ENCODE data around the gene ZNF830. TPM values are rescaled to one million over a fixed set of nuclear protein-coding genes. Genes with fewer than 3 reads are reported as not detected.

ZNF830 gene
- total RNA-seq, 4 donors from 2014 or later = 5.1 to 14.7 (median 9.1) TPM

DNA sequence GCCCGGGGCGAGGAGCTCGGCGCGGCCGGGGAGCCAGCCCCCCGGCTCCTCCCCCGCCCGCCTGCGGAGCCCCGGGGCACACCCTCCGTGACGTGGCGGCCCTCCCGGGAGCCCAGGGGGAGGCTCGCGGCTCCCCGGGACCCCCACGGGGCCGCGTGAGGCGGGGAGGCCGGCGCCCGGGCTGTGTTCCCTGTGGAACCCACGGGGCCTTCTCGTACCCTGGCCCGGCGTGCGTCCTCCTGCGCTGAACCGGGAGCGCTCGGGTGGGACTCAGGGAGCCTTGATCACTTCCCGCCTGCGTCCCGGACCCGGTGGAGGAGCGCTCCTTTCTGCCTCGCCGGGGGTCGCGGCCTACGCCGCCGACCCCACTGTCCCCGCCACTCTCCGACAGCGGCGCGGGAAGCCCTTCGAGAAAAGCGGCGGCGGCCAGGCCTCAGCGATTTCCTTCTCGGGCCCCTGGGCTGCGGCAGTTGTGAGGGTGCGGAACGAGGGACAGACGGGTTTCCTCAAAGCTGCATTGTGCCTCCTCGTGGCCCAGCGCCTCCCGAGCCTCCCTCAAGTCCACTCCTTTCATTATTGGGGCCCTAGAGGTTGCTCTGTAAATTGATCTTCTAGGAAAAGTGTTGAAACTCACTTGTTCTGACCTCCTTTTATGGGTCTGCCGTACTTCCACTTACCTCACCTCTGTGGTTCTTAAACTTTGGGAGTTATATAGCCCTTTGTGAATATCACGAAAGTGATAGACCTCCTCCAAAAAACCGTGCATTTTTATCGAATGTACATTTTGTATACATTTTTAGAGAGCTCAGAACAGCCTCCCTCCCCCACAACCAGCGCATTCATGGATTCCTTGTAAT is 19.6 kb downstream of the ZNF830 start:
- Histone ChIP-seq H3K4me3 (peak overlapping the region; percentile 82 to 97 (median 90)), H3K9me3 (no peaks in the 10 kb centered on the region), H3K36me3 (peaks cover 0 to 2% (median 0%) of the 10 kb centered on the region in 3 donors), H3K27me3 (no peaks in the 10 kb centered on the region), H3K4me1 (peaks cover 0 to 39% (median 14%) of the 10 kb centered on the region in 4 donors), H3K27ac (peak overlapping the region; percentile 93 to 100 (median 98))
- TF ChIP-seq POLR2A (IDR thresholded peaks at IDR 0.05) = peak in 1 of 2 donors; percentile 4
- TF ChIP-seq EP300 (IDR thresholded peaks at IDR 0.05) = peak in 1 of 2 donors; percentile 22
- TF ChIP-seq, protein P1, sequence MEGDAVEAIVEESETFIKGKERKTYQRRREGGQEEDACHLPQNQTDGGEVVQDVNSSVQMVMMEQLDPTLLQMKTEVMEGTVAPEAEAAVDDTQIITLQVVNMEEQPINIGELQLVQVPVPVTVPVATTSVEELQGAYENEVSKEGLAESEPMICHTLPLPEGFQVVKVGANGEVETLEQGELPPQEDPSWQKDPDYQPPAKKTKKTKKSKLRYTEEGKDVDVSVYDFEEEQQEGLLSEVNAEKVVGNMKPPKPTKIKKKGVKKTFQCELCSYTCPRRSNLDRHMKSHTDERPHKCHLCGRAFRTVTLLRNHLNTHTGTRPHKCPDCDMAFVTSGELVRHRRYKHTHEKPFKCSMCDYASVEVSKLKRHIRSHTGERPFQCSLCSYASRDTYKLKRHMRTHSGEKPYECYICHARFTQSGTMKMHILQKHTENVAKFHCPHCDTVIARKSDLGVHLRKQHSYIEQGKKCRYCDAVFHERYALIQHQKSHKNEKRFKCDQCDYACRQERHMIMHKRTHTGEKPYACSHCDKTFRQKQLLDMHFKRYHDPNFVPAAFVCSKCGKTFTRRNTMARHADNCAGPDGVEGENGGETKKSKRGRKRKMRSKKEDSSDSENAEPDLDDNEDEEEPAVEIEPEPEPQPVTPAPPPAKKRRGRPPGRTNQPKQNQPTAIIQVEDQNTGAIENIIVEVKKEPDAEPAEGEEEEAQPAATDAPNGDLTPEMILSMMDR (IDR thresholded peaks at IDR 0.05) = peak in 4 of 5 experiments; percentile 30 to 58 (median 32)
- DNase-seq (ENCODE audit: low spot score in 2 of 2) = peak; percentile 52 to 71
- WGBS, 2 donors = 1% methylated on average over 29 to 52 of the region's 69 CpGs

DNA sequence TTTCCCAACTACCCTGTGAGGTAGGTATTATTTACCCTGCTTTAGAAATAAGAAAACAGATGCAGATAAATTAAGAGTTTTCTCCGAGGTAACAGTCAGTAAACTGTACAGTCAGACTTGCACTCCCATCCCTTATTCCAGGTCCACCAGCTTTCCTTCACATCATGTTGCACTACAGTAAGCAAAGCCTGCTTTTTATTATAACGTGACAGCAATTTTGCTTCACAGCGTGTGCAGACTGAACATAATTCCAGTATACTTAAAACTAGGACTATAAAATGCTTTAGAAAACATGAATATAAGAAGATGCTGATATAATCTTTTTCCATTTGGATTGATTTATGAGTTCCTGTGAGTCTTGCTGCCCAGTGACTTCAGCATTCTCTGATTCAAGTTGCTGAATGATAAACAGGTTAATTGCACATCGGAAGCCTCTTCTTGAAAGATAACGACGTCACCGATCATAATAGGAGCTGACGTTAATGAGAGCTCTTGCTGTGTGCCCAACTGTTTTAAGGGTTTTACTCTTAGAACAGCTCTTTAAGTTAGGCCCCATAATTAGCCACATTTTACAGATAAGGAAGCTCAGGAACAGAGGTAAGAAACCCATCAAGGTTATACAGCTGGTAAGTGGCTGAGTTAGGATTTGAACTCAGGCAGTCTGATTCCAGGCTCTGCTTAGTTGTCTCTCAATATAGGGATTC is 20.4 kb downstream of the ZNF830 start:
- WGBS, 2 donors = 12% methylated on average over 8 of the region's 8 CpGs
- TF ChIP-seq, protein P1 (IDR thresholded peaks at IDR 0.05) = no peak
- TF ChIP-seq POLR2A (IDR thresholded peaks at IDR 0.05) = no peak
- TF ChIP-seq EP300 (IDR thresholded peaks at IDR 0.05) = no peak
- no peak for DNase-seq (ENCODE audit: low spot score in 2 of 2)
- Histone ChIP-seq H3K27ac (peak overlapping the region; percentile 93 to 100 (median 98)), H3K36me3 (peaks cover 0 to 10% (median 4%) of the 10 kb centered on the region in 3 donors), H3K4me1 (peaks cover 0 to 39% (median 14%) of the 10 kb centered on the region in 4 donors), H3K9me3 (no peaks in the 10 kb centered on the region), H3K4me3 (peak overlapping the region; percentile 82 to 97 (median 90)), H3K27me3 (no peaks in the 10 kb centered on the region)

DNA sequence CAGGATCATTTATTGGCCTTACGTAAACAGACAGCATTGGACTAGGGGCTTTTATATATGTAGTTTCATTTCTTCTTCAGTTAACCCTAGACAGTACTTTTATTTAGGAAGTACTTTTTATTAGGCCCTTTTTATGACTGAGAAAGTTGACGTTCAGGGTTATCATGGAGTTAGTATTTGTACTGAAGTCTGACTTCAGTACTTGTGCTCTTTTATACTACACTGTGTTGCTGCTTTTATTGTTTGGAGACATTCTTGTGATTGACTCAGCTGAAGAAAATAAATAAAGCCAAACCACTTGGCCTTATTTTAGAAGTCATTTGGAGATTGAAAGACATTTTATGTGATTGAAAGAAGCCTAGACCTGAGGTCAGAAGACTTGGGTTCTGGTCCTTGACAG is 25.9 kb downstream of the ZNF830 start:
- 71 to 79% methylated on average over 2 of the region's 2 CpGs for WGBS, 2 donors
- TF ChIP-seq POLR2A (IDR thresholded peaks at IDR 0.05) = no peak
- peaks cover 0 to 61% (median 26%) of the 10 kb centered on the region in 3 donors for H3K36me3 ChIP-seq
- DNase-seq (ENCODE audit: low spot score in 2 of 2) = no peak
- peaks cover 0 to 15% (median 2%) of the 10 kb centered on the region in 4 donors for H3K4me1 ChIP-seq
- no peaks in the 10 kb centered on the region for H3K9me3 ChIP-seq
- no peak overlapping the region for H3K27ac ChIP-seq
- H3K4me3 ChIP-seq = no peak overlapping the region
- no peaks in the 10 kb centered on the region for H3K27me3 ChIP-seq

DNA sequence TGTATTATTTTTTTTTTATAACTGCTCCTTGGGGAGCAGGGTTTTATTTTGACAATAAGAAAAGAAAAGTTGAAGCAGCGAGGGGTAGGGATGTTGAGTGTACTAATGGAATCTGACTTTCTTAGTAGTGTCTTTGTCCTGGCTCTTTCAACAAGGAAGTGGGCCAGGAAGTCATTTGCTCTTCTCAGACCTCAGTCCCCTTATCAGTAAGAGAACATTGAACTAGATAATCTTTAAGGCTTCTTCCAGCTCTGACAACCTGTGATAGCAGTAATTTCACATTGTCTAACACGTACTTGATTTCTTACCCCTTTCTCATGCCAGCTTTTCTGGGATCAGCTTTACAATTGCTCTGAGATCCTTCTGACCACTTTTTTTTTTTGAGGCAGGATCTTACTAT is 27.3 kb downstream of the ZNF830 start:
- no peaks in the 10 kb centered on the region for H3K9me3 ChIP-seq
- H3K27ac ChIP-seq = no peak overlapping the region
- DNase-seq (ENCODE audit: low spot score in 2 of 2) = no peak
- TF ChIP-seq POLR2A (IDR thresholded peaks at IDR 0.05) (no peak), EP300 (IDR thresholded peaks at IDR 0.05) (no peak)
- TF ChIP-seq, protein P1 (IDR thresholded peaks at IDR 0.05) = no peak
- peaks cover 0 to 3% (median 0%) of the 10 kb centered on the region in 4 donors for H3K4me1 ChIP-seq
- no peaks in the 10 kb centered on the region for H3K27me3 ChIP-seq
- WGBS, 2 donors = 73% methylated on average over 2 of the region's 2 CpGs
- H3K36me3 ChIP-seq = peaks cover 0 to 75% (median 30%) of the 10 kb centered on the region in 3 donors
- no peak overlapping the region for H3K4me3 ChIP-seq

DNA sequence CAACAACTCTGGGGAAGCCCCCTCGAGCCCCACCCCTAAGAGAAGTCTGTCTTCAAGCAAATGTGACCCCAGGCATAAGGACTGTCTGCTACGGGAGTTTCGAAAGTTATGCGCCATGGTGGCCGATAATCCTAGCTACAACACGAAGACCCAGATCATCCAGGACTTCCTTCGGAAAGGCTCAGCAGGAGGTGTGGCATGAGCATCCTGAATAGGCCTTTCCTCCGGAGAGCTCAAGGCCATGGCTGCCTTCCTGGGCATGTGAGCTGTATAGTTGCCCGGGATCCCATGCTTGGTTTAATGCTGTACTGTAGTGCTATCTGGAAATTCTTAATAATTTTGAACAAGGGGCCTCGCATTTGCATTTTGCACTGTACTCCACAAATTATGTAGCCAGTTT is 28.1 kb downstream of the ZNF830 start:
- Histone ChIP-seq H3K27me3 (no peaks in the 10 kb centered on the region), H3K36me3 (peaks cover 0 to 83% (median 30%) of the 10 kb centered on the region in 3 donors), H3K4me1 (no peaks in the 10 kb centered on the region), H3K27ac (no peak overlapping the region), H3K4me3 (no peak overlapping the region), H3K9me3 (no peaks in the 10 kb centered on the region)
- no peak for DNase-seq (ENCODE audit: low spot score in 2 of 2)
- TF ChIP-seq POLR2A (IDR thresholded peaks at IDR 0.05) (no peak), EP300 (IDR thresholded peaks at IDR 0.05) (no peak)
- TF ChIP-seq, protein P1 (IDR thresholded peaks at IDR 0.05) = no peak
- WGBS, 2 donors = 89 to 90% methylated on average over 10 of the region's 10 CpGs

Measured in tibial nerve (tissue), 4 donors.